B cell (primary cell): Measurements from ENCODE around the gene MARF1. TPM values are rescaled to one million over a fixed set of nuclear protein-coding genes. Genes with fewer than 3 reads are reported as not detected.

Source experiments
- ATAC-seq: fragments of 200-7000 bp; cut with Tn5 transposase; one replicate; pipeline ENCODE4 v1.10.0; 2021; ENCODE audit warnings: low read depth, mild to moderate bottlenecking, moderate number of reproducible peaks, moderate library complexity
- CTCF ChIA-PET: fragments of 350-600 bp; sonication (Branson Sonifier 250); formaldehyde crosslinking; loops from one replicate; lab custom pipeline; 2021; ENCODE audit warnings: antibody characterized with exemption, inconsistent platforms; lab: Charles Lee
- POLR2A ChIA-PET: fragments of 350-600 bp; sonication (Branson Sonifier 250); formaldehyde crosslinking; loops from one replicate; lab custom pipeline; 2021; ENCODE audit warnings: antibody characterized with exemption; lab: Charles Lee
- DNase-seq: peaks from one replicate; pipeline ENCODE4 v3.0.0; 2013
- H2AFZ ChIP-seq: 2 replicates; pipeline ENCODE4 v1.6.1; 2012; ENCODE audit warnings: mild to moderate bottlenecking, low read depth, low read length; ENCODE audit not compliant: insufficient read depth, poor library complexity, severe bottlenecking
- H3K27ac ChIP-seq, 2 donors: 1 replicate in 1 of 2; 2 replicates in 1 of 2; pipeline ENCODE4 v1.5.1; 2012 to 2013; ENCODE audit warnings: low read length in 2 of 2, mild to moderate bottlenecking in 2 of 2, moderate library complexity in 1 of 2
- H3K27me3 ChIP-seq, 4 experiments: fragments of 200-600 bp in 1 of 4; sonication (generic) in 1 of 4; replicated peaks in 1 of 4; 1 replicate in 2 of 4; 2 replicates in 2 of 4; pipeline versions ENCODE4 v1.6.1 to v1.7.0; 2013 to 2016; ENCODE audit warnings: low read length in 3 of 4, mild to moderate bottlenecking in 2 of 4, mixed read lengths in 1 of 4, moderate library complexity in 1 of 4; ENCODE audit not compliant: insufficient read depth in 4 of 4, control insufficient read depth in 3 of 4; ENCODE audit errors: control extremely low read depth in 1 of 4
- H3K36me3 ChIP-seq, 2 experiments: replicated peaks in 1 of 2; 1 replicate in 1 of 2; 2 replicates in 1 of 2; pipeline versions ENCODE4 v1.6.1 to v1.7.1; 2013; ENCODE audit warnings: low read length in 1 of 2; ENCODE audit not compliant: insufficient read depth in 2 of 2, control insufficient read depth in 1 of 2; ENCODE audit errors: control extremely low read depth in 1 of 2, extremely low read depth in 1 of 2
- H3K4me1 ChIP-seq, 2 donors: fragments of 200-600 bp in 1 of 2; sonication (generic) in 1 of 2; 1 replicate in 1 of 2; 2 replicates in 1 of 2; pipeline versions ENCODE4 v1.5.1 to v1.6.1; 2013 to 2017; ENCODE audit warnings: low read length in 2 of 2; ENCODE audit not compliant: control insufficient read depth in 2 of 2, insufficient read depth in 2 of 2
- H3K4me2 ChIP-seq: replicated peaks from 2 replicates; pipeline ENCODE3; 2012; ENCODE audit warnings: mild to moderate bottlenecking, low read depth, low read length; ENCODE audit not compliant: poor library complexity, severe bottlenecking
- H3K4me3 ChIP-seq, 5 experiments: fragments of 200-600 bp in 1 of 5; sonication (generic) in 1 of 5; 1 replicate in 3 of 5; 2 replicates in 2 of 5; pipeline versions ENCODE4 v1.5.1 to v1.7.0; 2011 to 2016; ENCODE audit warnings: low read length in 4 of 5, mild to moderate bottlenecking in 4 of 5, low read depth in 2 of 5, control low read depth in 1 of 5, moderate library complexity in 1 of 5; ENCODE audit not compliant: insufficient read depth in 1 of 5; ENCODE audit errors: control extremely low read depth in 1 of 5, extremely low read depth in 1 of 5
- H3K79me2 ChIP-seq: fragments of 200-600 bp; sonication (generic); one replicate; pipeline ENCODE4 v1.6.0; 2016; ENCODE audit warnings: low read length; ENCODE audit not compliant: control insufficient read depth, insufficient read depth
- H3K9ac ChIP-seq: fragments of 200-600 bp; sonication (generic); 2 replicates; pipeline ENCODE4 v1.6.1; 2017; ENCODE audit warnings: mild to moderate bottlenecking, low read length, moderate library complexity
- H3K9me3 ChIP-seq, 3 donors: one replicate each; pipeline versions ENCODE4 v1.6.1 to v1.7.1; 2013; ENCODE audit warnings: low read length in 2 of 3; ENCODE audit not compliant: control insufficient read depth in 2 of 3, insufficient read depth in 1 of 3; ENCODE audit errors: control extremely low read depth in 1 of 3
- H4K20me1 ChIP-seq: 2 replicates; pipeline ENCODE4 v1.6.0; 2012; ENCODE audit warnings: mild to moderate bottlenecking, low read length; ENCODE audit not compliant: insufficient read depth, control insufficient read depth, poor library complexity, severe bottlenecking
- H3K27ac Mint-ChIP-seq: one replicate; pipeline ENCODE4 v1.8.0; 2021; ENCODE audit warnings: mixed read lengths
- H3K27me3 Mint-ChIP-seq: one replicate; pipeline ENCODE4 v1.8.0; 2021; ENCODE audit warnings: mixed read lengths
- H3K4me1 Mint-ChIP-seq: one replicate; pipeline ENCODE4 v1.8.0; 2021; ENCODE audit warnings: mixed read lengths
- H3K4me3 Mint-ChIP-seq: one replicate; pipeline ENCODE4 v1.8.0; 2021; ENCODE audit warnings: mixed read lengths
- H3K9me3 Mint-ChIP-seq: one replicate; pipeline ENCODE4 v1.8.0; 2022; ENCODE audit warnings: mixed read lengths; ENCODE audit not compliant: insufficient read depth
- EZH2 ChIP-seq: IDR thresholded peaks from 2 replicates; pipeline ENCODE4 v1.6.1; 2012; ENCODE audit warnings: borderline replicate concordance, low read depth, mild to moderate bottlenecking, moderate library complexity, low read length; ENCODE audit not compliant: insufficient read depth, poor library complexity, severe bottlenecking
- WGBS: methylation state at CpG from one replicate; pipeline ENCODE4 v1.1.5; 2013; ENCODE audit warnings: missing lambda C conversion rate; ENCODE audit not compliant: insufficient coverage; 5-methylcytosine and 5-hydroxymethylcytosine counted together
- intact Hi-C: fragments of 100-400 bp; cut with micrococcal nuclease; formaldehyde crosslinking; loops from one replicate; pipeline ENCODE4 v1.10.0; 2022
- polyA plus RNA-seq: library from polyadenylated mRNA; depleted of rRNA; stranded (reverse); fragments of >200 nt; gene quantifications from 2 replicates; pipeline ENCODE4 v1.2.3, GENCODE V29; 2012
- total RNA-seq, 2 donors: library from RNA; stranded (reverse); fragments of 120-200 nt in 1 of 2; gene quantifications; 1 replicate in 1 of 2; 2 replicates in 1 of 2; pipeline versions ENCODE4 v1.2.3 to v1.2.4, GENCODE V29; 2013 to 2022
- TF ChIP-seq, protein P1 (sequence below): fragments of 200-600 bp; IDR thresholded peaks from one replicate; pipeline ENCODE4 v1.8.0; 2022; ENCODE audit warnings: antibody characterized with exemption, mild to moderate bottlenecking

The MARF1 gene
- total and polyA plus RNA-seq, 2 donors (not counting 1 experiment from before 2014, with no cell fraction given) = 68.0 to 366 TPM

DNA sequence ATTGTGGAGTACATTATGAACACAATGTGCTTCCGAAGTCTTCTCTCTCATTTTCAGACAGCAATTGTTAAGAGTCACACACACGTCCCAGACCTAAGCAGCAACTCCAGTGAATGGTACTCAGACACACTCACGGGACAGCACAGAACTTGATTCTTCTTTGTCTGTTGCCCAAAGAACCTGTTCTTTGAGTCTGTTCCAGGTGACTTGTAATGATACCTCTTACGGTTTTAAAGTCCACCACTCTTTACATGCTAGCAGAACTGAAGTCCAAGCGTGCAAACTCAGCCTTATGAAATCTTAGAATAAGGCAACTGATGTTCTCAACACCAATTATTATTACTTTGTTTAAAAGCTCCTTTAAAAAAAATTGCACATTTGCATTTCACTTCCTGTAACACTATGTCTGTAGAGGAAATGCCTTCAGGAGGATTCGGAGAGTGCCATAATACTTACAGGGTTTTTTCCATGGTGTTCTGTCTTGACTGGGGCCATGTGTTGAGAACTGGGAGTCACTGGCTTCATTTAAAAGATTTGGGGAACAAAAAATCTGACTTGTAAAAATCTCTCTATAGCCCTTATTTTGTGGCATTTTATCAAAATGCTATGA is 48.1 kb downstream of the MARF1 start:
- WGBS = 95% methylated on average over 5 of the region's 6 CpGs
- no peaks in the 10 kb centered on the region for H3K27me3 Mint-ChIP-seq
- H2AFZ ChIP-seq = no peak overlapping the region
- no peak for TF ChIP-seq EZH2
- TF ChIP-seq, protein P1, sequence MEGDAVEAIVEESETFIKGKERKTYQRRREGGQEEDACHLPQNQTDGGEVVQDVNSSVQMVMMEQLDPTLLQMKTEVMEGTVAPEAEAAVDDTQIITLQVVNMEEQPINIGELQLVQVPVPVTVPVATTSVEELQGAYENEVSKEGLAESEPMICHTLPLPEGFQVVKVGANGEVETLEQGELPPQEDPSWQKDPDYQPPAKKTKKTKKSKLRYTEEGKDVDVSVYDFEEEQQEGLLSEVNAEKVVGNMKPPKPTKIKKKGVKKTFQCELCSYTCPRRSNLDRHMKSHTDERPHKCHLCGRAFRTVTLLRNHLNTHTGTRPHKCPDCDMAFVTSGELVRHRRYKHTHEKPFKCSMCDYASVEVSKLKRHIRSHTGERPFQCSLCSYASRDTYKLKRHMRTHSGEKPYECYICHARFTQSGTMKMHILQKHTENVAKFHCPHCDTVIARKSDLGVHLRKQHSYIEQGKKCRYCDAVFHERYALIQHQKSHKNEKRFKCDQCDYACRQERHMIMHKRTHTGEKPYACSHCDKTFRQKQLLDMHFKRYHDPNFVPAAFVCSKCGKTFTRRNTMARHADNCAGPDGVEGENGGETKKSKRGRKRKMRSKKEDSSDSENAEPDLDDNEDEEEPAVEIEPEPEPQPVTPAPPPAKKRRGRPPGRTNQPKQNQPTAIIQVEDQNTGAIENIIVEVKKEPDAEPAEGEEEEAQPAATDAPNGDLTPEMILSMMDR = no peak
- H4K20me1 ChIP-seq = peaks cover 12% of the 10 kb centered on the region
- no peaks in the 10 kb centered on the region for H3K27me3 ChIP-seq
- no peaks in the 10 kb centered on the region for H3K79me2 ChIP-seq
- intact Hi-C loops = loop anchor here (5.0 kb wide), 1 partner anchor 163 kb away; the partner anchor contains the start of gene BMERB1
- no peak overlapping the region for H3K4me3 Mint-ChIP-seq
- POLR2A ChIA-PET = no interaction called here
- peaks cover 2 to 63% of the 10 kb centered on the region in 2 experiments for H3K36me3 ChIP-seq
- no peak for ATAC-seq
- H3K4me2 ChIP-seq = no peak overlapping the region
- no peak overlapping the region for H3K4me3 ChIP-seq
- CTCF ChIA-PET = interaction anchor here (0.6 to 1.5 kb wide), 3 partner anchors 20 to 228 kb away, joined by 3 to 4 read pairs (median 3); partner anchors contain the start of gene MARF1
- peaks cover 52% of the 10 kb centered on the region for H3K4me1 Mint-ChIP-seq
- no peak for DNase-seq
- peak overlapping the region; percentile 90 for H3K27ac Mint-ChIP-seq
- H3K9me3 Mint-ChIP-seq = no peaks in the 10 kb centered on the region
- no peak overlapping the region for H3K9ac ChIP-seq
- H3K4me1 ChIP-seq = peaks cover 20 to 44% of the 10 kb centered on the region in 2 donors
- peak overlapping the region; percentile 38 to 42 for H3K27ac ChIP-seq
- H3K9me3 ChIP-seq = peaks cover 0 to 3% (median 0%) of the 10 kb centered on the region in 3 donors

- POLR2A ChIA-PET = interaction anchor here (0.6 to 3.5 kb wide), 2 partner anchors 17 to 49 kb away, joined by 4 to 33 read pairs; partner anchors contain the start of gene MARF1
- H3K27me3 ChIP-seq = no peaks in the 10 kb centered on the region
- no peak overlapping the region for H2AFZ ChIP-seq
- peaks cover 20 to 46% of the 10 kb centered on the region in 2 donors for H3K4me1 ChIP-seq
- Mint-ChIP-seq H3K27ac (peak overlapping the region; percentile 89), H3K27me3 (no peaks in the 10 kb centered on the region), H3K4me3 (peak overlapping the region; percentile 19), H3K9me3 (no peaks in the 10 kb centered on the region), H3K4me1 (peaks cover 62% of the 10 kb centered on the region)
- no peak overlapping the region for H3K9ac ChIP-seq
- peak overlapping the region in 1 of 2 donors; percentile 46 for H3K27ac ChIP-seq
- H3K36me3 ChIP-seq = peaks cover 0 to 62% of the 10 kb centered on the region in 2 experiments
- intact Hi-C loops = loop anchor here (5.0 kb wide), 1 partner anchor 161 kb away; the partner anchor contains the start of gene BMERB1
- DNase-seq (no peak), ATAC-seq (no peak)
- peaks cover 0 to 3% (median 0%) of the 10 kb centered on the region in 3 donors for H3K9me3 ChIP-seq
- no peak overlapping the region for H3K4me2 ChIP-seq
- 97% methylated on average over 4 of the region's 9 CpGs for WGBS
- CTCF ChIA-PET = interaction anchor here (1.0 to 1.9 kb wide), 3 partner anchors 10 to 166 kb away, joined by 3 to 5 read pairs (median 4); partner anchors contain the start of gene MARF1
- TF ChIP-seq EZH2 = no peak
- TF ChIP-seq, protein P1 = no peak
- peaks cover 12% of the 10 kb centered on the region for H4K20me1 ChIP-seq
- no peak overlapping the region for H3K4me3 ChIP-seq
- no peaks in the 10 kb centered on the region for H3K79me2 ChIP-seq
Observed at GRCh38 chr16:15593235-15593634, 49.7 kb downstream of the MARF1 start.
